ENCODE measurements around the gene UNC50.
"Not testable (repeated sequence)": the region's sequence is repeated elsewhere in the genome, so short reads cannot be mapped to it uniquely, and the experiment has no call there.

Gene UNC50

GRCh38 chr2:98576666-98577312, 31.6 kb upstream of the UNC50 start:
- DNase-seq (ENCODE audit: low spot score) = no peak

- DNase-seq (ENCODE audit: low spot score) = no peak
These were observed 31.1 kb upstream of the UNC50 start for GRCh38 chr2:98577313-98577712.

- DNase-seq (ENCODE audit: low spot score) = no peak
These were observed 30.2 kb upstream of the UNC50 start for GRCh38 chr2:98578231-98578630.

- DNase-seq (ENCODE audit: low spot score) = no peak
These were observed 28.5 kb upstream of the UNC50 start for GRCh38 chr2:98579926-98580325.

- no peak for DNase-seq (ENCODE audit: low spot score)
These were observed 27.6 kb upstream of the UNC50 start for GRCh38 chr2:98580656-98581284.

GRCh38 chr2:98582523-98582922, 25.9 kb upstream of the UNC50 start:
- no peak for DNase-seq (ENCODE audit: low spot score)

- DNase-seq (ENCODE audit: low spot score) = no peak
These were observed 25.1 kb upstream of the UNC50 start for GRCh38 chr2:98583276-98583675.

- no peak for DNase-seq (ENCODE audit: low spot score)
These were observed 24.4 kb upstream of the UNC50 start for GRCh38 chr2:98583816-98584618.

- DNase-seq (ENCODE audit: low spot score) = no peak
These were observed 23.0 kb upstream of the UNC50 start for GRCh38 chr2:98585386-98585785.

- no peak for DNase-seq (ENCODE audit: low spot score)
These were observed 21.7 kb upstream of the UNC50 start for GRCh38 chr2:98586551-98587140.

GRCh38 chr2:98588880-98589431, 19.4 kb upstream of the UNC50 start:
- no peak for DNase-seq (ENCODE audit: low spot score)

GRCh38 chr2:98589489-98589888, 18.9 kb upstream of the UNC50 start:
- no peak for DNase-seq (ENCODE audit: low spot score)

GRCh38 chr2:98592565-98592964, 15.8 kb upstream of the UNC50 start:
- no peak for DNase-seq (ENCODE audit: low spot score)

GRCh38 chr2:98594665-98595064, 13.7 kb upstream of the UNC50 start:
- DNase-seq (ENCODE audit: low spot score) = not testable (repeated sequence)

- DNase-seq (ENCODE audit: low spot score) = no peak
These were observed 9.5 kb upstream of the UNC50 start for GRCh38 chr2:98598781-98599428.

- peak; percentile 54 for DNase-seq (ENCODE audit: low spot score)
These were observed 6.8 kb upstream of the UNC50 start for GRCh38 chr2:98601532-98602132.

- DNase-seq (ENCODE audit: low spot score) = no peak
These were observed 3.8 kb upstream of the UNC50 start for GRCh38 chr2:98604547-98604946.

GRCh38 chr2:98605076-98605475, 3.3 kb upstream of the UNC50 start:
- DNase-seq (ENCODE audit: low spot score) = no peak

GRCh38 chr2:98606431-98606830, 2.0 kb upstream of the UNC50 start:
- DNase-seq (ENCODE audit: low spot score) = no peak

GRCh38 chr2:98607104-98607503, 1.3 kb upstream of the UNC50 start:
- no peak for DNase-seq (ENCODE audit: low spot score)

- DNase-seq (ENCODE audit: low spot score) = peak; percentile 23
These were observed 661 bp upstream of the UNC50 start for GRCh38 chr2:98607741-98608115.
